H1 (cell line): Measurements from ENCODE around the gene CCDC51. TPM values are rescaled to one million over a fixed set of nuclear protein-coding genes. Genes with fewer than 3 reads are reported as not detected.
A peak's percentile ranks its signal among the peaks of the same experiment; 100 is the strongest.

ENCODE experiments used
- CTCF ChIA-PET: fragments of 300-600 bp; sonication (Branson Sonifier 250); formaldehyde crosslinking; loops from one replicate; lab custom pipeline; 2021; ENCODE audit not compliant: partially characterized antibody; lab: Charles Lee
- POLR2A ChIA-PET: fragments of 300-600 bp; sonication (Branson Sonifier 250); formaldehyde crosslinking; loops from one replicate; lab custom pipeline; 2021; ENCODE audit warnings: inconsistent platforms; ENCODE audit not compliant: partially characterized antibody; lab: Charles Lee
- DNase-seq, 2 experiments: peaks; one replicate each; pipeline versions ENCODE4 v3.0.0 to v3.0.0-alpha.2; 2010 to 2022; ENCODE audit warnings: low spot score in 2 of 2, low read depth in 1 of 2, mixed read lengths in 1 of 2
- FAIRE-seq: peaks from 2 replicates; lab custom pipeline; 2011; peaks lifted over from hg19 to GRCh38; lab: Jason Lieb, UNC
- H2AFZ ChIP-seq: 2 replicates; pipeline ENCODE4 v1.8.1; 2012; ENCODE audit warnings: low read length, inconsistent platforms
- H2AK5ac ChIP-seq: 2 replicates; pipeline ENCODE4 v1.6.1; 2013; ENCODE audit warnings: low read depth, low read length
- H2BK120ac ChIP-seq: replicated peaks from 2 replicates; pipeline ENCODE3; 2013; ENCODE audit warnings: low read depth, low read length, inconsistent platforms
- H2BK12ac ChIP-seq: 2 replicates; pipeline ENCODE4 v1.6.1; 2013; ENCODE audit warnings: low read depth, low read length
- H2BK15ac ChIP-seq: 2 replicates; pipeline ENCODE4 v1.6.1; 2013; ENCODE audit warnings: low read length
- H2BK20ac ChIP-seq: 2 replicates; pipeline ENCODE4 v1.6.1; 2013; ENCODE audit warnings: low read length
- H2BK5ac ChIP-seq: 2 replicates; pipeline ENCODE4 v1.6.1; 2013; ENCODE audit warnings: low read depth, low read length
- H3K14ac ChIP-seq: 2 replicates; pipeline ENCODE4 v1.6.1; 2013; ENCODE audit warnings: inconsistent platforms; ENCODE audit not compliant: insufficient read length
- H3K18ac ChIP-seq: 2 replicates; pipeline ENCODE4 v1.6.1; 2013; ENCODE audit warnings: low read length; ENCODE audit errors: extremely low read depth
- H3K23ac ChIP-seq: 2 replicates; pipeline ENCODE4 v1.6.1; 2013; ENCODE audit warnings: inconsistent platforms; ENCODE audit not compliant: insufficient read length
- H3K23me2 ChIP-seq: 2 replicates; pipeline ENCODE4 v1.6.1; 2013; ENCODE audit warnings: low read depth, low read length
- H3K27ac ChIP-seq: 2 replicates; pipeline ENCODE4 v1.6.1; 2011; ENCODE audit warnings: low read depth, low read length, inconsistent platforms
- H3K27me3 ChIP-seq, 4 experiments: replicated peaks in 1 of 4; 1 replicate in 1 of 4; 2 replicates in 3 of 4; pipeline versions ENCODE4 v1.6.1 to v1.8.1; 2011 to 2013; ENCODE audit warnings: low read length in 3 of 4, mild to moderate bottlenecking in 3 of 4, inconsistent platforms in 2 of 4, mixed read lengths in 2 of 4, moderate library complexity in 1 of 4; ENCODE audit not compliant: control insufficient read depth in 3 of 4, insufficient read depth in 3 of 4; ENCODE audit errors: extremely low read depth in 1 of 4
- H3K36me3 ChIP-seq, 4 experiments: 2 replicates each; pipeline versions ENCODE4 v1.6.1 to v1.8.1; 2011 to 2013; ENCODE audit warnings: mild to moderate bottlenecking in 4 of 4, low read length in 3 of 4, moderate library complexity in 2 of 4, control low read depth in 1 of 4, inconsistent platforms in 1 of 4; ENCODE audit not compliant: insufficient read depth in 4 of 4, control insufficient read depth in 2 of 4
- H3K4ac ChIP-seq: replicated peaks from 2 replicates; pipeline ENCODE3; 2013; ENCODE audit warnings: low read length, low read depth, mixed read lengths, inconsistent platforms; ENCODE audit not compliant: insufficient read length
- H3K4me1 ChIP-seq, 4 experiments: replicated peaks in 1 of 4; 1 replicate in 1 of 4; 2 replicates in 3 of 4; pipeline versions ENCODE4 v1.6.1 to v1.8.1; 2011 to 2013; ENCODE audit warnings: low read length in 3 of 4, inconsistent platforms in 2 of 4, mixed read lengths in 1 of 4; ENCODE audit not compliant: insufficient read depth in 4 of 4, control insufficient read depth in 3 of 4
- H3K4me2 ChIP-seq, 2 experiments: 2 replicates each; pipeline versions ENCODE4 v1.6.1 to v1.8.1; 2011 to 2013; ENCODE audit warnings: low read depth in 2 of 2, low read length in 2 of 2, control low read depth in 1 of 2, inconsistent platforms in 1 of 2, mild to moderate bottlenecking in 1 of 2; ENCODE audit not compliant: insufficient read depth in 1 of 2
- H3K4me3 ChIP-seq, 4 experiments: fragments of 200-600, 300-600 bp in 1 of 4; sonication (generic), shearing (Covaris generic), sonication (Bioruptor Twin) in 1 of 4; 2 replicates each; pipeline versions ENCODE4 v1.5.1 to v1.8.1; 2011 to 2016; ENCODE audit warnings: low read length in 4 of 4, low read depth in 3 of 4, control low read depth in 2 of 4, inconsistent platforms in 2 of 4, mild to moderate bottlenecking in 2 of 4, mixed read lengths in 1 of 4, moderate library complexity in 1 of 4; ENCODE audit not compliant: insufficient read depth in 2 of 4; ENCODE audit errors: extremely low read depth in 1 of 4
- H3K56ac ChIP-seq: replicated peaks from 2 replicates; pipeline ENCODE3; 2013; ENCODE audit warnings: low read depth, mild to moderate bottlenecking, mixed read lengths, low read length, inconsistent platforms; ENCODE audit not compliant: insufficient read length
- H3K79me1 ChIP-seq: 2 replicates; pipeline ENCODE4 v1.6.1; 2013; ENCODE audit warnings: low read depth, low read length, control low read depth
- H3K79me2 ChIP-seq, 2 experiments: 2 replicates each; pipeline versions ENCODE4 v1.6.1 to v1.8.1; 2012 to 2013; ENCODE audit warnings: low read length in 2 of 2, mild to moderate bottlenecking in 2 of 2, inconsistent platforms in 1 of 2; ENCODE audit not compliant: insufficient read depth in 2 of 2, control insufficient read depth in 1 of 2
- H3K9ac ChIP-seq, 4 experiments: replicated peaks in 1 of 4; 1 replicate in 1 of 4; 2 replicates in 3 of 4; pipeline versions ENCODE4 v1.6.1 to v1.8.1; 2011 to 2013; ENCODE audit warnings: low read depth in 3 of 4, low read length in 3 of 4, control low read depth in 2 of 4, mild to moderate bottlenecking in 2 of 4, moderate library complexity in 2 of 4, inconsistent platforms in 1 of 4; ENCODE audit errors: extremely low read depth in 1 of 4
- H3K9me3 ChIP-seq, 2 experiments: 2 replicates each; pipeline versions ENCODE4 v1.6.1 to v1.8.1; 2012 to 2013; ENCODE audit warnings: mild to moderate bottlenecking in 2 of 2, moderate library complexity in 2 of 2, control low read depth in 1 of 2, inconsistent platforms in 1 of 2, low read depth in 1 of 2, low read length in 1 of 2, mixed read lengths in 1 of 2; ENCODE audit not compliant: insufficient read depth in 2 of 2
- H4K20me1 ChIP-seq, 2 experiments: replicated peaks in 1 of 2; 2 replicates each; pipeline versions ENCODE3 to v1.8.1; 2011 to 2013; ENCODE audit warnings: inconsistent platforms in 2 of 2, low read length in 2 of 2, mild to moderate bottlenecking in 1 of 2; ENCODE audit not compliant: insufficient read depth in 2 of 2, control insufficient read depth in 1 of 2
- H4K5ac ChIP-seq: 2 replicates; pipeline ENCODE4 v1.6.1; 2013; ENCODE audit warnings: low read length, low read depth, mixed read lengths, inconsistent platforms; ENCODE audit not compliant: insufficient read length
- H4K8ac ChIP-seq: 2 replicates; pipeline ENCODE4 v1.8.0; 2013; ENCODE audit warnings: mild to moderate bottlenecking, moderate library complexity, low read length, inconsistent platforms; ENCODE audit not compliant: insufficient read depth; ENCODE audit errors: extremely low read depth
- H4K91ac ChIP-seq: replicated peaks from 2 replicates; pipeline ENCODE3; 2013; ENCODE audit warnings: low read length, mixed read lengths, inconsistent platforms; ENCODE audit not compliant: insufficient read length
- EZH2 ChIP-seq: fragments of 200-600 bp; sonication (generic); IDR thresholded peaks from 2 replicates; pipeline ENCODE4 v1.7.1; 2012; ENCODE audit warnings: low read depth, mild to moderate bottlenecking, moderate library complexity, low read length, inconsistent platforms; ENCODE audit not compliant: severe bottlenecking
- POLR2AphosphoS5 ChIP-seq: IDR thresholded peaks from 2 replicates; pipeline ENCODE4 v1.6.1; 2011; ENCODE audit warnings: low read depth, low read length
- WGBS, 2 experiments: shearing (Covaris generic) in 1 of 2; methylation state at CpG; one replicate each; pipeline versions ENCODE4 v1.1.6 to v1.1.7; 2013 to 2015; ENCODE audit warnings: low lambda C conversion rate in 2 of 2, mixed read lengths in 2 of 2, inconsistent platforms in 1 of 2, low coverage in 1 of 2, missing lambda C conversion rate in 1 of 2; ENCODE audit not compliant: insufficient replicate concordance in 2 of 2, insufficient coverage in 1 of 2, insufficient read length in 1 of 2; ENCODE audit errors: extremely low coverage in 1 of 2, missing lambda C conversion rate in 1 of 2; 5-methylcytosine and 5-hydroxymethylcytosine counted together
- polyA plus RNA-seq, 7 experiments: library from polyadenylated mRNA; depleted of rRNA in 3 of 7; stranded (reverse) in 5 of 7; unstranded in 2 of 7; fragments of >200 nt in 5 of 7; fragments of 200-250 nt in 2 of 7; gene quantifications; 1 replicate in 5 of 7; 2 replicates in 1 of 7; 4 replicates in 1 of 7; pipeline versions ENCODE4 v1.2.1 to v1.2.3, GENCODE V29; 2011 to 2013; ENCODE audit warnings: missing spikeins in 2 of 7, mixed read lengths in 2 of 7
- total RNA-seq: library from RNA; stranded (reverse); fragmentation: NEBNext Ultra II Directional; extraction: Animal tissue kit (Norgen Biotek cat#: 25700); gene quantifications from 2 replicates; pipeline ENCODE4 v1.2.1, GENCODE V29; 2021

The CCDC51 gene
- total and polyA plus RNA-seq, 2 of the 8 experiments (the other 6 are each of a cell fraction or from before 2014, with no cell fraction given) = 21.3 to 21.4 TPM

DNA sequence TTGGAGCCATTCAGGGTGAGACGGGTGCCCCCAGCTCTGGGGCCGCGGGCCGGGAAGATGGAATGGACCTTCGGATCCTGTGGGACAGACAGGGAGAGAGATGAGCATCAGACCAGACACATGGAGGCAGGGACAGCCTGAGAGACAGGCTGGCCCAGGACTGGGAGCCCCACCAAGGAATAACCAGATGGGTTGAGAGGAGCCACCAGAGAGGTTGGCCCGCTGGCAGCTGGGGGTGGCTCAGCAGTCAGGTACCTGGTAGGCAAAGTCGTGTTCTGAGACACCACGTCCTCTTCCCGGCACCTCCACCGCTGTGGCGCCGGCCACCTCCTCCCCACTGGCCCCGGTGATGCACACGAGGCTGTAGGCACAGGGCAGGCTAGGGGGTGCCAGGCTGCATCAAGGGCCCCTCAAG lies 23.8 kb downstream of the CCDC51 start:
- peak; percentile 62; the same call in 1 of the 2 replicates for TF ChIP-seq POLR2AphosphoS5
- TF ChIP-seq EZH2 = no peak
- TF ChIP-seq, all 59 proteins: peak for 1
- no peaks in the 10 kb centered on the region for H3K4me1 ChIP-seq
- H2AK5ac ChIP-seq = no peak overlapping the region
- H3K27ac ChIP-seq = no peak overlapping the region
- no peak overlapping the region for H2BK120ac ChIP-seq
- no peak overlapping the region for H3K14ac ChIP-seq
- no peaks in the 10 kb centered on the region for H3K9me3 ChIP-seq
- WGBS, 2 experiments = 94% methylated on average over 14 of the region's 14 CpGs; no CpG with 5 or more reads in 1 of the 2 experiments
- no peak overlapping the region for H3K18ac ChIP-seq
- H3K27me3 ChIP-seq = no peaks in the 10 kb centered on the region
- H2AFZ ChIP-seq = no peak overlapping the region
- DNase-seq = no peak
- H2BK12ac ChIP-seq = no peak overlapping the region
- H3K56ac ChIP-seq = no peak overlapping the region
- no peak overlapping the region; a peak in 1 of 7 replicates for H3K9ac ChIP-seq
- H3K4ac ChIP-seq = no peak overlapping the region
- no peak overlapping the region for H3K23ac ChIP-seq
- H3K4me2 ChIP-seq = no peak overlapping the region
- POLR2A ChIA-PET = interaction anchor here (1.0 to 31.5 kb wide), 3 partner anchors 6 to 175 kb away, joined by 3 to 650 read pairs (median 650); partner anchors contain the start of genes PLXNB1 and ZNF589
- H3K23me2 ChIP-seq = no peaks in the 10 kb centered on the region
- H3K79me2 ChIP-seq = no peaks in the 10 kb centered on the region; a peak in 1 of 4 replicates
- no peak overlapping the region for H2BK15ac ChIP-seq
- no peak overlapping the region for H4K91ac ChIP-seq
- peaks cover 66 to 83% (median 77%) of the 10 kb centered on the region in 4 experiments for H3K36me3 ChIP-seq
- no peak overlapping the region for H4K8ac ChIP-seq
- no peak overlapping the region for H2BK20ac ChIP-seq
- CTCF ChIA-PET = interaction anchor here (0.7 to 4.3 kb wide), 10 partner anchors 7 to 184 kb away, joined by 3 to 47 read pairs (median 8); partner anchors contain the start of gene CCDC51
- H3K4me3 ChIP-seq = no peak overlapping the region
- H3K79me1 ChIP-seq = no peaks in the 10 kb centered on the region; the same call in none of the 2 replicates
- H2BK5ac ChIP-seq = no peak overlapping the region
- H4K5ac ChIP-seq = no peak overlapping the region
- H4K20me1 ChIP-seq = peaks cover 13 to 47% of the 10 kb centered on the region in 2 experiments
- no peak for FAIRE-seq
